Upper lobe of right lung (tissue), 1 donor: Measurements from ENCODE around the gene OR4X2. TPM values are rescaled to one million over a fixed set of nuclear protein-coding genes. Genes with fewer than 3 reads are reported as not detected.
A peak's percentile ranks its signal among the peaks of the same experiment; 100 is the strongest.
"Not testable (repeated sequence)": the region's sequence is repeated elsewhere in the genome, so short reads cannot be mapped to it uniquely, and the experiment has no call there.

Source experiments
- ATAC-seq: fragments of 200-7000 bp; cut with Tn5 transposase; one replicate; pipeline ENCODE4 v1.9.1; 2020; ENCODE audit warnings: mild to moderate bottlenecking, moderate library complexity
- DNase-seq: peaks from one replicate; pipeline ENCODE4 v3.0.0-alpha.2; 2020
- H3K27ac ChIP-seq: fragments of 200-600 bp; one replicate; pipeline ENCODE4 v1.8.0; 2022
- H3K27me3 ChIP-seq: fragments of 200-600 bp; one replicate; pipeline ENCODE4 v1.8.0; 2022; ENCODE audit warnings: mild to moderate bottlenecking
- H3K36me3 ChIP-seq: fragments of 200-600 bp; one replicate; pipeline ENCODE4 v1.8.0; 2022
- H3K4me1 ChIP-seq: fragments of 200-600 bp; one replicate; pipeline ENCODE4 v1.8.0; 2022
- H3K4me3 ChIP-seq: fragments of 200-600 bp; one replicate; pipeline ENCODE4 v1.8.0; 2022; ENCODE audit warnings: mild to moderate bottlenecking
- H3K9me3 ChIP-seq: fragments of 200-600 bp; one replicate; pipeline ENCODE4 v1.8.0; 2022
- CTCF ChIP-seq: fragments of 200-600 bp; IDR thresholded peaks from one replicate; pipeline ENCODE4 v1.8.0; 2022; ENCODE audit warnings: antibody characterized with exemption
- intact Hi-C: fragments of 100-400 bp; cut with DNase I; formaldehyde crosslinking; loops from one replicate; pipeline ENCODE4 v1.11.0; 2022
- long read RNA-seq: library from polyadenylated mRNA; unstranded; transcript quantifications from one replicate; pipeline ENCODE4 v2.0.0, GENCODE V29; 2021
- total RNA-seq: library from RNA; stranded (reverse); fragmentation: NEBNext Ultra II Directional; extraction: Animal tissue kit (Norgen Biotek cat#: 25700); gene quantifications from one replicate; pipeline ENCODE4 v1.2.1, GENCODE V29; 2021
- donor health status: DM: no; HTN: yes; CAD: no; lungs with severe emphysema.

The OR4X2 gene
- not detected for total RNA-seq
- long read RNA-seq: 0 reads

- H3K4me3 ChIP-seq: no peak within 1 kb of the TSS
- H3K27ac ChIP-seq: no peak within 1 kb of the TSS
- no peak for TF ChIP-seq CTCF
- H3K36me3 ChIP-seq: no peaks in the 10 kb centered on the region
- DNase-seq (no peak), ATAC-seq (no peak)
- H3K9me3 ChIP-seq: peaks cover 12% of the 10 kb centered on the region
- intact Hi-C loops: no loop called here
- no peaks in the 10 kb centered on the region for H3K27me3 ChIP-seq
- H3K4me1 ChIP-seq: no peaks in the 10 kb centered on the region
Measured at GRCh38 chr11:48244804-48245203, at the start of gene OR4X2. TSS of gene OR4X2 (plus strand) at chr11:48245104. CDS start at chr11:48245104, 0 bp downstream.

- ATAC-seq: no peak
- no peak for DNase-seq
- Histone ChIP-seq H3K4me1 (no peaks in the 10 kb centered on the region), H3K9me3 (no peaks in the 10 kb centered on the region), H3K27ac (no peak overlapping the region), H3K36me3 (no peaks in the 10 kb centered on the region), H3K4me3 (no peak overlapping the region), H3K27me3 (no peaks in the 10 kb centered on the region)
- no peak for TF ChIP-seq CTCF
- intact Hi-C loops: no loop called here
Measured at GRCh38 chr11:48207881-48208280, 37.0 kb upstream of the OR4X2 start.

GRCh38 chr11:48210052-48210451, 34.9 kb upstream of the OR4X2 start:
- intact Hi-C loops: no loop called here
- no peak for ATAC-seq

GRCh38 chr11:48216510-48216909, 28.4 kb upstream of the OR4X2 start, which contains the start of gene OR4B1:
TSS of gene OR4B1 (plus strand) at chr11:48216810. CDS start at chr11:48216810, 0 bp downstream.
- TF ChIP-seq CTCF: no peak
- intact Hi-C loops: no loop called here
- DNase-seq (no peak), ATAC-seq (no peak)
- Histone ChIP-seq H3K27me3 (no peaks in the 10 kb centered on the region), H3K36me3 (no peaks in the 10 kb centered on the region), H3K27ac (no peak within 1 kb of the TSS), H3K4me1 (no peaks in the 10 kb centered on the region), H3K4me3 (no peak within 1 kb of the TSS), H3K9me3 (no peaks in the 10 kb centered on the region)

More at GRCh38 chr11:48210052-48210451, 34.9 kb upstream of the OR4X2 start:
- DNase-seq: no peak
- H3K27ac ChIP-seq: no peak overlapping the region
- no peak overlapping the region for H3K4me3 ChIP-seq
- H3K27me3 ChIP-seq: no peaks in the 10 kb centered on the region
- no peaks in the 10 kb centered on the region for H3K36me3 ChIP-seq
- no peaks in the 10 kb centered on the region for H3K9me3 ChIP-seq
- TF ChIP-seq CTCF: peak; percentile 13
- no peaks in the 10 kb centered on the region for H3K4me1 ChIP-seq

GRCh38 chr11:48228761-48229160, 16.1 kb upstream of the OR4X2 start:
- no peaks in the 10 kb centered on the region for H3K4me1 ChIP-seq
- H3K36me3 ChIP-seq: no peaks in the 10 kb centered on the region
- no peak for TF ChIP-seq CTCF
- H3K4me3 ChIP-seq: no peak overlapping the region
- no peak for ATAC-seq
- intact Hi-C loops: no loop called here
- no peaks in the 10 kb centered on the region for H3K27me3 ChIP-seq
- no peaks in the 10 kb centered on the region for H3K9me3 ChIP-seq
- H3K27ac ChIP-seq: no peak overlapping the region
- DNase-seq: no peak

GRCh38 chr11:48230057-48230456, 14.8 kb upstream of the OR4X2 start:
- H3K36me3 ChIP-seq, DNase-seq, H3K27ac ChIP-seq, H3K4me3 ChIP-seq, intact Hi-C loops, H3K9me3 ChIP-seq, H3K27me3 ChIP-seq, H3K4me1 ChIP-seq, ATAC-seq: not testable (repeated sequence)
